CD4-positive, alpha-beta T cell treated with Interleukin-15 for 1 hour (primary cell): ENCODE data around the gene DIP2C.
"Not testable (repeated sequence)": the region's sequence is repeated elsewhere in the genome, so short reads cannot be mapped to it uniquely, and the experiment has no call there.

ENCODE experiments used
- DNase-seq: peaks from one replicate; pipeline ENCODE4 v3.0.0-alpha.2; 2020

DIP2C gene

GRCh38 chr10:637221-637620, 52.2 kb downstream of the DIP2C start:
- no peak for DNase-seq

GRCh38 chr10:636769-637168, 52.7 kb downstream of the DIP2C start:
- no peak for DNase-seq

GRCh38 chr10:636016-636730, 53.3 kb downstream of the DIP2C start:
- DNase-seq, result no peak

- no peak for DNase-seq
Measured at GRCh38 chr10:635088-635861, 54.2 kb downstream of the DIP2C start.

GRCh38 chr10:634256-634655, 55.2 kb downstream of the DIP2C start:
- DNase-seq, result no peak

GRCh38 chr10:633279-634245, 55.9 kb downstream of the DIP2C start:
- DNase-seq, result no peak

- not testable (repeated sequence) for DNase-seq
Measured at GRCh38 chr10:632807-633177, 56.7 kb downstream of the DIP2C start.

GRCh38 chr10:632155-632806, 57.2 kb downstream of the DIP2C start:
- not testable (repeated sequence) for DNase-seq

GRCh38 chr10:631266-631665, 58.2 kb downstream of the DIP2C start:
- no peak for DNase-seq

GRCh38 chr10:630581-631073, 58.8 kb downstream of the DIP2C start:
- DNase-seq, result no peak

- no peak for DNase-seq
Measured at GRCh38 chr10:629186-629998, 60.1 kb downstream of the DIP2C start.

- DNase-seq, result no peak
Measured at GRCh38 chr10:628386-629045, 61.0 kb downstream of the DIP2C start.

GRCh38 chr10:627032-627992, 62.2 kb downstream of the DIP2C start:
- no peak for DNase-seq

- DNase-seq, result no peak
Measured at GRCh38 chr10:625751-626711, 63.4 kb downstream of the DIP2C start.

GRCh38 chr10:625333-625696, 64.2 kb downstream of the DIP2C start:
- DNase-seq, result no peak

- DNase-seq, result no peak
Measured at GRCh38 chr10:624605-625332, 64.7 kb downstream of the DIP2C start.

- no peak for DNase-seq
Measured at GRCh38 chr10:624312-624604, 65.2 kb downstream of the DIP2C start.
